Measurements from ENCODE around the gene LRRC49. TPM values are rescaled to one million over a fixed set of nuclear protein-coding genes. Genes with fewer than 3 reads are reported as not detected.

LRRC49 gene
- total and polyA plus RNA-seq, 2 donors (not counting 3 experiments of a cell fraction or from before 2014, with no cell fraction given): 3.0 to 6.6 TPM

- Histone ChIP-seq H2AFZ (ENCODE audit: low read depth, low read length) (no peak overlapping the region), H3K27me3 (ENCODE audit: control insufficient read depth in 2 of 2, insufficient read depth in 2 of 2, low read length in 2 of 2) (no peaks in the 10 kb centered on the region), H3K4me2 (ENCODE audit: insufficient read depth, low read length) (no peak overlapping the region), H3K79me2 (ENCODE audit: control insufficient read depth, insufficient read depth, low read length) (no peaks in the 10 kb centered on the region), H3K4me3 (replicated peaks in 1 of 3; ENCODE audit: insufficient read depth in 1 of 3, low read depth in 1 of 3, low read length in 3 of 3) (no peak overlapping the region), H3K36me3 (ENCODE audit: control insufficient read depth in 2 of 2, extremely low read depth in 1 of 2, insufficient read depth in 2 of 2, low read length in 2 of 2) (no peaks in the 10 kb centered on the region), H3K9me1 (replicated peaks; ENCODE audit: control insufficient read depth, extremely low read depth, insufficient read depth, low read length) (no peaks in the 10 kb centered on the region), H3K4me1 (ENCODE audit: control insufficient read depth, extremely low read depth, insufficient read depth, low read length) (no peaks in the 10 kb centered on the region), H3K9me3 (replicated peaks; ENCODE audit: control insufficient read depth, insufficient read depth, low read length) (no peaks in the 10 kb centered on the region), H3K27ac (ENCODE audit: insufficient read depth, low read depth, low read length) (no peak overlapping the region), H4K20me1 (replicated peaks; ENCODE audit: control insufficient read depth, extremely low read depth, insufficient read depth, low read length) (no peaks in the 10 kb centered on the region), H3K9ac (replicated peaks; ENCODE audit: extremely low read depth, insufficient read depth, low read length) (no peak overlapping the region)
- POLR2A ChIA-PET: no interaction called here
- CTCF ChIA-PET: no interaction called here
- TF ChIP-seq FOS (IDR thresholded peaks at IDR 0.05; ENCODE audit: borderline replicate concordance, insufficient read depth, low read length) (no peak), JUN (IDR thresholded peaks at IDR 0.05; ENCODE audit: borderline replicate concordance, insufficient read depth, insufficient read length, low read depth) (no peak), MYC (IDR thresholded peaks at IDR 0.05; ENCODE audit: low read depth, low read length) (no peak), MAX (IDR thresholded peaks at IDR 0.05; ENCODE audit: insufficient read depth, insufficient read length) (no peak), EZH2 (IDR thresholded peaks at IDR 0.05; ENCODE audit: borderline replicate concordance, low read depth, low read length, severe bottlenecking) (no peak), POLR2A (IDR thresholded peaks at IDR 0.05; ENCODE audit: low read depth, low read length) (no peak), POLR2AphosphoS5 (IDR thresholded peaks at IDR 0.05; ENCODE audit: insufficient read depth, low read depth, low read length) (no peak), GATA2 (IDR thresholded peaks at IDR 0.05; ENCODE audit: insufficient read depth, insufficient read length, low read depth, low read length) (no peak), CTCF (IDR thresholded peaks at IDR 0.05; ENCODE audit: extremely low read depth in 1 of 2, insufficient read depth in 1 of 2, low read depth in 1 of 2, low read length in 2 of 2) (no peak)
- intact Hi-C loops (cut with micrococcal nuclease) (no loop called here), dilution Hi-C loops (cut with MboI; ENCODE audit: extremely low pct_ligation_motif_present, low sequenced_read_pairs) (no loop called here)
- no TSS peak for BruUV-seq (replicated peaks)
- FAIRE-seq (no peak), DNase-seq (ENCODE audit: low read depth, low spot score) (no peak)
Observed at GRCh38 chr15:71069693-71070092, 177.1 kb downstream of the LRRC49 start.
